HG03521 (cell line): Measurements from ENCODE around the gene CTPS2.
"Not testable (repeated sequence)": the region's sequence is repeated elsewhere in the genome, so short reads cannot be mapped to it uniquely, and the experiment has no call there.

Experiments used
- ATAC-seq: cut with Tn5 transposase; IDR thresholded peaks from one replicate; pipeline ENCODE4 v1.9.1; 2021; ENCODE audit warnings: mild to moderate bottlenecking, moderate library complexity; ENCODE audit not compliant: unreplicated experiment

The CTPS2 gene

DNA sequence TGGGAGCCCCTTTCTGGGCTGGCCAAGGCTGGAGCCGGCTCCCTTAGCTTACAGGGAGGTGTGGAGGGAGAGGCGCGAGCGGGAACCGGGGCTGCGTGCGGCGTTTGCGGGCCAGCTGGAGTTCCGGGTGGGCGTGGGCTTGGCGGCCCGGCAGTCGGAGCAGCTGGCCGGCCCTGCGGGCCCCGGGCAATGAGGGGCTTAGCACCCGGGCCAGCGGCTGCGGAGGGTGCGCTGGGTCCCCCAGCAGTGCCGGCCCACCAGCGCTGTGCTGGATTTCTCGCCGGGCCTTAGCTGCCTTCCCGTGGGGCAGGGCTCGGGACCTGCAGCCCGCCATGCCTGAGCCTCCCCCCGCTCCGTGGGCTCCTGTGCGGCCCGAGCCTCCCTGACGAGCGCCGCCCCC, 137.1 kb downstream of the CTPS2 start:
- ATAC-seq: not testable (repeated sequence)

DNA sequence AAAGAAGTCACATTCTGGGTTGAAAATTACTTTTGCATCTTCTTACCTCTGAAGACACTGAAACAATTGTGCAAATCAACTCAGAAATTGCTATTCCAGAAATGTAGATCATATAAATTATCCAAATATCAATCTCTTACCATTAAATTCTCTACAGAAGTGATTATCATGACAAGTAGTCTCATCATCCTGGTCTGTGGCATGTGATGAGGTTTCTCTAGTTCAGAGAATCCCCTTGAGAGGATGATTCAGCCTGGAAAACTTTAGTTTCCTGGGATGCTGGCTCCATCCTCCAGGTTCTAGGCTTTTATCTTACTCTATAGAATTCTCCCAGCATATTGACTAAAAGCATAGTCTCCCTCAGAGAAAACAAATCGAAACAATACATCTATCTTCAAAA, 138.7 kb downstream of the CTPS2 start:
- ATAC-seq: no peak

DNA sequence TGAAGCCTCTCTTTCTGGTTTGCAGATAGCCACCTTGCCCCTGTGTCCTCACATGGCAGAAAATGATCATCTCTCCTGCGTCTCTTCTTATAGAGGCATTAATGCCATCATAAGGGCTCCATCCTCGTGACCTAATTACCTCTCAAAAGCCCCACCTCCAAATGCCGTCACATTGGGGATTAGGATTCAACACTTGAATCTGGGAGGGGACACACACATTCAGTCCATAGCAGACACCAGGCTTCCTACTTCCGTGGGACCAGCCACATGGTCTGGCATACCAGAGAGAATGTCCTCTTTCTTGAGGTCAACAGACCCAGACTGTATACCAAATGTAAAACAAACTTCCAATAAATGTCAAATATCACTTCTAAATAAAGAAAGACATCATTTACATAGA, 144.8 kb downstream of the CTPS2 start:
- ATAC-seq: no peak

DNA sequence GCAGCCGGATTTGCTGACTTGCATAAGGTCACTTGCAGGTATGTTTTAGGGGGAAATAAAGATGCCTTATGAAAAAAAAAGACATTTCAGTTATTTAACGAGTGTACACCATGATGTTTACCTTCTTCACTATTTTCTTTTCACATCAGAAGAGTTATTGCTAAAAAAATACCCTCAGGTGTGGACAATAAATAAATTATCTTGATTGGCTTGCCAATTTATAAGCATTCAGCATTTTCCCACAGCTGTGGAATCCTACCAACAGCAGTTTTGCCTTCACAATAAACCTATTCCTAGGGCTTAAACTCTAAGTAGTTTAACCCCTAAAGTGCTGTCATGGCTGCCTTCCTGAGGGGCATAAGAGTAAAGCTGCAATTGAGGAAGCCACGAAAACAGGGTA, 145.9 kb downstream of the CTPS2 start:
- ATAC-seq: no peak

DNA sequence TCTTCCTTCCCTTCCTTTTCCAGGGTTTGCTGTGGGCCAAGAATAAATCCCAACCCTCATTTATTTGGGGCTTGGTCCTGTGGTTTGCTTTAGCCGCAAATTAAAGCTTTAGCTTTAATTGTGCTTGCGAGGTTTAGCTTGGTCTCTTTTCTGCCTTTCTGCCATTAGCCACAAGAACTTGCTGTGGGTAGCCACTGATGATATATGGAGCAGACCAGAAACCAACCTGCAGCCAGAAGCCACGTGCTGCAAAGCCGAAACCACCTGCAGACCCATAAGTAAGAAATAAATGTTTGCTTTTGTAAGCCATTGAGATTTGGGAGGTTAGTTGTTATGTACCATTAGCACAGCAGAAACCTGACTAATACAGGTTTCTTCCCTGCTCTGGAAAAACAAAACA, 152.3 kb downstream of the CTPS2 start:
- ATAC-seq: no peak

DNA sequence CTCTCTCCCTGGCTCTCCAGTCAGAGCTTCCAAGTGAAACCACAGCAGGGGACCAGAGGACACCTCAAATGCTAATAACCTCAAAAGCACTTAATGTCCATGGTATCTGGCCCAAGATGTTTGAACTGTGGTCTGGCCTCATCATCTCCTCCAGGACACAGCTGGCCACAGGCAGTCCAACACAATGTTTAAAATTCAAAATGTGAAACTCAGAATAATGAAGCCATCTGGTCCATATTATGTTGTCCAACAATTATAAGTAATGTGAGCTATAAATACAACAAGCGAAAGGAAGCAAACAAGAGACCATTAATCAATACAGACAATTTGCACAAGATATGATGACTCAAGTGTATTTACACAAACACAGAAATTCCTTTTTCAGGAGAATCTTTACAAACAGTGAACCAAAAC, 153.3 kb downstream of the CTPS2 start:
- no peak for ATAC-seq

DNA sequence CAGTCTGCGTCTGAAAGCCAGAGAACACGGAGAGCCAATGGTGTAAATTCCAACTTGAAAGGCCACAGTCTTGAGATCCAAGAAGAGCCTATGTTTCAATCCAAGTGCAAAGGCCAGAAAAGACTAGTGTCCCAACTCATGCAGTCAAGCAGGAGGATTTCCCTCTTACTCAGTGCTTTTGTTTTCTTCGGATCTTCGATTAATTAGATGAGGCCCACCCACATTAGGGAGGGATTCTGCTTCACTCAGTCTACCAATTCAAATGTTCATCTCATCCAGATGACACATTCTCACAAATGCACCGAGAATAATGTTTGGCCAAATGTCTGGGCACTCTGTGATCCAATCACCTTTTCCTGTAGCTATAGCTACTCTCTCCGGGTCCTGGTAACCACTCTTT, 154.0 kb downstream of the CTPS2 start:
- ATAC-seq: no peak

DNA sequence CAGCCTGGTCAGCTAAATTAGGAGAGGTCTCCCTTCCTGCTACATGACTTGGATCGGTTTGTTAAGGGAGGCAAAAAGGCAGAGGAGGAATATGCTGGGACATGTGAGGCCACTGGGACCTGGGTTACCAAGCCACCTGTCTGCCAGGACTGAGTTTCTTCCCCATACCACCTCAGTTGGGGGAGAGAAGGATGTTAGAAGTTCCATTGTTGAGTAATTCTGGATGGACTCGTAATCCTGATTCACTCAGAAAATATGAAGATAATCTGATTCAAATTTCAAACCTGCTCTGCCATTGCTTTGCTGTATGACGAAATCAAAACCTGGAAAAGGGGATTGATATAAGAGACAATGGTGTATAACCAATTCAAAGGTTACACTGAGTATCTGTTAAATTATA, 159.9 kb downstream of the CTPS2 start:
- no peak for ATAC-seq

DNA sequence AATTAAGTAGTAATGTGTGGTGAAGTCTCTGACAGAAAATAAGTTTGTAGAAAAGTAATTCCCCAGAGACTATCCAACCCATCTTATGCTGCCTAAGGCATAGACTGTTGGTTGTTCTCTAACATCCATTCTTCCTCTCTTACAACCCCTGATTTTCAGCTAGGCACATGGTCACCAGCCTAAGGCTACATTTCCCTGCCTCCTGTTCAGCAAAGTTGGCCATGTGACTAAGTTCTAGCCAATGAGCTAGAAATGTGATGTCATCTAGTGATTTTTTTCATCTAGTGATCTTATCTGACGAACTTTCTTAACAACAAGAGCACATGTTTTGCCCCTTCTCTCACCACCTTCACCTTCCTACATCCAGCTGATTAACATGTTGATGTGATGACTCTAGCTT, 164.8 kb downstream of the CTPS2 start:
- ATAC-seq: no peak

DNA sequence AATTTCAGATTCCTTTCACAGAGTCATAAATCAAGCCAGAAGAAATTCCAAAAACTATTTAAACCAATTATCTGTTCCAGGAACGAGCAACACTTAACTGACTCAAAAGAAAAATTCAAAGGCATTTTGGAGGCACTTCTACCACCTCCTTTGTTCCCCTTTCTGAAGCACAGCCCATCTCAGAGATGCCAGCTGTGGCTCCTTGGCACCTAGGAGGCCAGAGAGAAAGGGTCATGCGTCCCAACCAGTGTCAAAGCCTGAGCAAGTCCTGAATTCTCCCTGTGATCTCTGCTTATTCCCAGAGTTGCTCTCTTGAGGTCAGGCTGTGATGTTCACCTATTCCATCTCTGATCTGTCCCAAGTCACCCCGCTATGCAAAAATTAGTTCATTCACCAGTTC, 167.5 kb downstream of the CTPS2 start:
- no peak for ATAC-seq
